Stimulated activated CD4-positive, alpha-beta T cell treated with anti-CD3 and anti-CD28 coated beads, Interleukin-4, amount 100 ng/mL, for 1 hour (primary cell): ENCODE measurements around the gene NEURL1B.
"Not testable (repeated sequence)": the region's sequence is repeated elsewhere in the genome, so short reads cannot be mapped to it uniquely, and the experiment has no call there.

Experiments
- DNase-seq: peaks from one replicate; pipeline ENCODE4 v3.0.0-alpha.2; 2020

Gene NEURL1B

GRCh38 chr5:172640822-172641358, at the start of gene NEURL1B:
Gene NEURL1B, plus strand, starts transcription at chr5:172641263. Its CDS starts 144 bp downstream, at chr5:172641407.
- DNase-seq: peak; percentile 41

GRCh38 chr5:172591636-172592035, 49.4 kb upstream of the NEURL1B start:
- DNase-seq: no peak

- DNase-seq: no peak
Observed at GRCh38 chr5:172592881-172593280, 48.2 kb upstream of the NEURL1B start.

- DNase-seq: no peak
Observed at GRCh38 chr5:172593306-172593705, 47.8 kb upstream of the NEURL1B start.

GRCh38 chr5:172593721-172594235, 47.3 kb upstream of the NEURL1B start:
- no peak for DNase-seq

- DNase-seq: no peak
Observed at GRCh38 chr5:172594431-172594830, 46.6 kb upstream of the NEURL1B start.

- DNase-seq: no peak
Observed at GRCh38 chr5:172594867-172595466, 46.1 kb upstream of the NEURL1B start.

GRCh38 chr5:172595596-172596455, 45.2 kb upstream of the NEURL1B start:
- DNase-seq: no peak

- DNase-seq: no peak
Observed at GRCh38 chr5:172596638-172597231, 44.3 kb upstream of the NEURL1B start.

GRCh38 chr5:172597755-172598155, 43.3 kb upstream of the NEURL1B start:
- no peak for DNase-seq

GRCh38 chr5:172598251-172599203, 42.5 kb upstream of the NEURL1B start:
- no peak for DNase-seq

- no peak for DNase-seq
Observed at GRCh38 chr5:172599204-172599567, 41.9 kb upstream of the NEURL1B start.

- DNase-seq: no peak
Observed at GRCh38 chr5:172600571-172600970, 40.5 kb upstream of the NEURL1B start.

GRCh38 chr5:172601576-172601975, 39.5 kb upstream of the NEURL1B start:
- DNase-seq: not testable (repeated sequence)

- no peak for DNase-seq
Observed at GRCh38 chr5:172602783-172603231, 38.3 kb upstream of the NEURL1B start.

GRCh38 chr5:172603251-172603806, 37.7 kb upstream of the NEURL1B start:
- DNase-seq: no peak

GRCh38 chr5:172605466-172605865, 35.6 kb upstream of the NEURL1B start:
- no peak for DNase-seq

GRCh38 chr5:172606156-172606785, 34.8 kb upstream of the NEURL1B start:
- no peak for DNase-seq

GRCh38 chr5:172607213-172607793, 33.8 kb upstream of the NEURL1B start:
- DNase-seq: no peak

- no peak for DNase-seq
Observed at GRCh38 chr5:172608773-172609172, 32.3 kb upstream of the NEURL1B start.

- DNase-seq: no peak
Observed at GRCh38 chr5:172610643-172611042, 30.4 kb upstream of the NEURL1B start.
